A549 (cell line): ENCODE measurements around the gene BLTP3B. TPM values are rescaled to one million over a fixed set of nuclear protein-coding genes. Genes with fewer than 3 reads are reported as not detected.

ENCODE experiments used
- ATAC-seq, 2 experiments: fragments of 200-7000 bp in 1 of 2; fragments of >200 bp in 1 of 2; cut with Nextera tagmentation in 1 of 2; cut with Tn5 transposase in 1 of 2; 3 replicates each; pipeline versions ENCODE4 v1.8.0 to v1.9.1; 2018 to 2020; ENCODE audit warnings: mild to moderate bottlenecking in 1 of 2, moderate library complexity in 1 of 2
- CTCF ChIA-PET: fragments of 300-600 bp; sonication (Branson Sonifier 250); formaldehyde crosslinking; extraction: SDS; loops from one replicate; lab custom pipeline; 2021; ENCODE audit warnings: antibody characterized with exemption, inconsistent platforms; lab: Yijun Ruan, JAX
- POLR2A ChIA-PET: fragments of 350-600 bp; formaldehyde crosslinking; extraction: SDS; loops from one replicate; lab custom pipeline; 2021; ENCODE audit warnings: antibody characterized with exemption, inconsistent platforms; lab: Yijun Ruan, JAX
- DNase-seq, 2 experiments: peaks; one replicate each; pipeline versions ENCODE4 v3.0.0 to v3.0.0-alpha.2; 2011 to 2016; ENCODE audit warnings: low read depth in 1 of 2, low spot score in 1 of 2
- FAIRE-seq: peaks from 2 replicates; lab custom pipeline; 2011; peaks lifted over from hg19 to GRCh38; lab: Jason Lieb, UNC
- H3K27ac ChIP-seq, 2 experiments: fragments of >200 bp; sonication (Bioruptor Twin); formaldehyde crosslinking; 3 replicates each; pipeline ENCODE4 v1.5.1; 2016 to 2017
- H3K4me1 ChIP-seq: fragments of >200 bp; sonication (Bioruptor Twin); formaldehyde crosslinking; 3 replicates; pipeline ENCODE4 v1.6.1; 2016
- H3K4me2 ChIP-seq: fragments of >200 bp; sonication (Bioruptor Twin); formaldehyde crosslinking; 3 replicates; pipeline ENCODE4 v1.6.1; 2016
- H3K4me3 ChIP-seq: fragments of >200 bp; sonication (Bioruptor Twin); formaldehyde crosslinking; 3 replicates; pipeline ENCODE4 v1.5.1; 2016
- H3K9me3 ChIP-seq: fragments of >200 bp; sonication (Bioruptor Twin); formaldehyde crosslinking; 3 replicates; pipeline ENCODE4 v1.6.1; 2016
- ATOH8 ChIP-seq: fragments of 250-450 bp; sonication (Bioruptor Pico); IDR thresholded peaks from 2 replicates; pipeline ENCODE4 v1.5.0; 2020; ENCODE audit warnings: low read depth, mild to moderate bottlenecking, moderate library complexity
- BCL3 ChIP-seq: fragments of >200 bp; sonication (Bioruptor Twin); formaldehyde crosslinking; IDR thresholded peaks from 3 replicates; pipeline ENCODE4 v1.6.1; 2016
- CTCF ChIP-seq: fragments of >200 bp; sonication (Bioruptor Twin); formaldehyde crosslinking; IDR thresholded peaks from 3 replicates; pipeline ENCODE4 v1.5.1; 2016
- ESRRA ChIP-seq: fragments of 150-350 bp; IDR thresholded peaks from 2 replicates; pipeline ENCODE4 v1.6.1; 2014; ENCODE audit warnings: mild to moderate bottlenecking, low read length, borderline replicate concordance
- FOSL2 ChIP-seq, 2 experiments: fragments of 450-650 bp in 1 of 2; fragments of >200 bp in 1 of 2; sonication (Bioruptor Twin) in 1 of 2; formaldehyde crosslinking; IDR thresholded peaks; 2 replicates each; pipeline versions ENCODE4 v1.5.0 to v1.6.1; 2016 to 2020; ENCODE audit warnings: mild to moderate bottlenecking in 1 of 2, moderate library complexity in 1 of 2
- HOXA7 ChIP-seq: fragments of 250-450 bp; sonication (Bioruptor Pico); IDR thresholded peaks from 2 replicates; pipeline ENCODE4 v1.5.0; 2020; ENCODE audit warnings: mild to moderate bottlenecking, moderate library complexity
- HOXB5 ChIP-seq: fragments of 250-450 bp; sonication (Bioruptor Pico); IDR thresholded peaks from 2 replicates; pipeline ENCODE4 v1.5.0; 2020; ENCODE audit warnings: mild to moderate bottlenecking, moderate library complexity
- MAX ChIP-seq: IDR thresholded peaks from 2 replicates; pipeline ENCODE4 v1.6.1; 2012
- MAZ ChIP-seq: fragments of 150-350 bp; IDR thresholded peaks from 2 replicates; pipeline ENCODE4 v1.6.1; 2014; ENCODE audit warnings: antibody characterized with exemption, low read depth, low read length, borderline replicate concordance
- PHF8 ChIP-seq: fragments of 200-600 bp; sonication (generic); IDR thresholded peaks from 2 replicates; pipeline ENCODE4 v1.6.1; 2016; ENCODE audit warnings: low read depth, mild to moderate bottlenecking, antibody characterized with exemption, moderate library complexity, borderline replicate concordance
- POLR2A ChIP-seq: IDR thresholded peaks from 2 replicates; pipeline ENCODE4 v1.6.1; 2012; ENCODE audit warnings: mild to moderate bottlenecking, low read length
- RAD21 ChIP-seq, 2 experiments: fragments of >200 bp in 1 of 2; sonication (Bioruptor Twin) in 1 of 2; formaldehyde crosslinking in 1 of 2; IDR thresholded peaks in 1 of 2; conservative IDR thresholded peaks in 1 of 2; 2 replicates in 1 of 2; 3 replicates in 1 of 2; pipeline ENCODE4 v1.6.1; 2012 to 2018; ENCODE audit warnings: inconsistent platforms in 1 of 2
- RARB ChIP-seq: fragments of 250-450 bp; sonication (Bioruptor Pico); IDR thresholded peaks from 2 replicates; pipeline ENCODE4 v1.8.0; 2021; ENCODE audit warnings: mild to moderate bottlenecking, moderate library complexity
- SMC3 ChIP-seq: fragments of >200 bp; sonication (Bioruptor Twin); formaldehyde crosslinking; IDR thresholded peaks from 3 replicates; pipeline ENCODE4 v1.6.1; 2018; ENCODE audit warnings: inconsistent platforms
- ZFP36 ChIP-seq: fragments of 450-650 bp; IDR thresholded peaks from 2 replicates; pipeline ENCODE4 v1.6.1; 2014; ENCODE audit warnings: borderline replicate concordance; ENCODE audit not compliant: partially characterized antibody
- WGBS: methylation state at CpG from one replicate; pipeline ENCODE4 v1.1.6; 2017; ENCODE audit errors: missing lambda C conversion rate; 5-methylcytosine and 5-hydroxymethylcytosine counted together
- polyA plus RNA-seq, 4 experiments: library from polyadenylated mRNA; depleted of rRNA in 3 of 4; stranded (reverse); fragments of >200 nt; fragmentation: RNase III in 1 of 4; extraction: RNeasy Plus Mini Kit Qiagen cat#74134 plus additional on column Dnase treatment in 1 of 4; gene quantifications; 2 replicates in 3 of 4; 3 replicates in 1 of 4; pipeline ENCODE4 v1.2.3, GENCODE V29; 2011 to 2017

Gene BLTP3B
- polyA plus RNA-seq, 2 of the 4 experiments (the other 2 are of a cell fraction): 11.2 to 38.8 TPM

- 1% methylated on average over 16 of the region's 16 CpGs for WGBS
- ChIA-PET CTCF (interaction anchor here (0.6 to 6.7 kb wide), 7 partner anchors 9 to 37 kb away, joined by 3 to 43 read pairs (median 4); no protein-coding TSS in a partner anchor), POLR2A (interaction anchor here (0.6 to 1.1 kb wide), 2 partner anchors 28 to 37 kb away, joined by 3 to 5 read pairs; partner anchors contain the start of gene ACTR6)
- no peak for TF ChIP-seq ATOH8 (CRISPR knock-in tag)
- peak; percentile 50 for TF ChIP-seq POLR2A
- TF ChIP-seq MAX: peak; percentile 75
- peak in 1 of 2 experiments; percentile 29; a peak in 1 of 5 replicates for TF ChIP-seq RAD21 (conservative IDR thresholded peaks at IDR 0.05 in 1 of 2, IDR thresholded peaks at IDR 0.05 in 1 of 2)
- TF ChIP-seq ZFP36: peak; percentile 92
- no peak for TF ChIP-seq FOSL2 (IDR thresholded peaks at IDR 0.05)
- TF ChIP-seq FOSL2 (CRISPR knock-in tag; IDR thresholded peaks at IDR 0.05): no peak
- TF ChIP-seq, all 56 proteins: peak for 4
- Histone ChIP-seq H3K9me3 (no peaks in the 10 kb centered on the region), H3K4me2 (peak overlapping the region; percentile 83), H3K4me3 (peak overlapping the region; percentile 44), H3K27ac (peak overlapping the region; percentile 65 to 69), H3K4me1 (peaks cover 9% of the 10 kb centered on the region)
- FAIRE-seq (peak; percentile 73), DNase-seq (peak; percentile 85 to 96), ATAC-seq (peak; percentile 100)
Observed at GRCh38 chr12:100163416-100164152, 20.9 kb upstream of the BLTP3B start.

- H3K4me2 ChIP-seq: no peak overlapping the region
- no peak overlapping the region for H3K4me3 ChIP-seq
- WGBS: 77% methylated on average over 9 of the region's 9 CpGs
- H3K27ac ChIP-seq: no peak overlapping the region
- FAIRE-seq: peak; percentile 65
- H3K9me3 ChIP-seq: no peaks in the 10 kb centered on the region
- peaks cover 9% of the 10 kb centered on the region for H3K4me1 ChIP-seq
- ChIA-PET POLR2A (no interaction called here), CTCF (interaction anchor here (1.3 kb wide), 1 partner anchor 14 kb away, joined by 3 read pairs; no protein-coding TSS in a partner anchor)
- TF ChIP-seq HOXB5: no peak
- DNase-seq: no peak
- no peak for ATAC-seq
Observed at GRCh38 chr12:100159391-100160104, 16.9 kb upstream of the BLTP3B start.

GRCh38 chr12:100158535-100158934 is 15.9 kb upstream of the BLTP3B start:
- ChIA-PET POLR2A (no interaction called here), CTCF (interaction anchor here (0.7 to 1.3 kb wide), 3 partner anchors 10 to 13 kb away, joined by 3 read pairs; no protein-coding TSS in a partner anchor)
- no peak overlapping the region for H3K4me2 ChIP-seq
- peaks cover 4% of the 10 kb centered on the region; the same call in 1 of the 3 replicates for H3K4me1 ChIP-seq
- WGBS: 73% methylated on average over 4 of the region's 4 CpGs
- TF ChIP-seq ESRRA: no peak
- no peak for TF ChIP-seq RARB (CRISPR knock-in tag)
- TF ChIP-seq BCL3: no peak
- no peak for TF ChIP-seq HOXA7 (CRISPR knock-in tag)
- TF ChIP-seq PHF8: no peak
- no peak for TF ChIP-seq SMC3
- no peak for TF ChIP-seq CTCF
- TF ChIP-seq MAZ: no peak
- no peak for ATAC-seq
- no peaks in the 10 kb centered on the region for H3K9me3 ChIP-seq
- no peak for DNase-seq
- no peak for FAIRE-seq
- no peak overlapping the region for H3K4me3 ChIP-seq
- H3K27ac ChIP-seq: no peak overlapping the region
